ENCODE measurements around the gene CRNKL1. TPM values are rescaled to one million over a fixed set of nuclear protein-coding genes. Genes with fewer than 3 reads are reported as not detected.

Gene CRNKL1
- total RNA-seq, 1 donor = 33.7 TPM

GRCh38 chr20:20063941-20064702 lies 11.9 kb upstream of the CRNKL1 start:
- H3K4me1 ChIP-seq (ENCODE audit: insufficient read depth, low read length) = no peaks in the 10 kb centered on the region
- H3K79me2 ChIP-seq (ENCODE audit: insufficient read depth, low read length) = no peaks in the 10 kb centered on the region
- no peak for DNase-seq (ENCODE audit: insufficient read length, low spot score, missing footprints)
- no peaks in the 10 kb centered on the region for H4K20me1 ChIP-seq (ENCODE audit: insufficient read depth, low read length)
- H3K4me3 ChIP-seq (ENCODE audit: insufficient read depth, low read length) = no peak overlapping the region
- H2AFZ ChIP-seq (ENCODE audit: low read length) = no peak overlapping the region
- TF ChIP-seq, protein P1, sequence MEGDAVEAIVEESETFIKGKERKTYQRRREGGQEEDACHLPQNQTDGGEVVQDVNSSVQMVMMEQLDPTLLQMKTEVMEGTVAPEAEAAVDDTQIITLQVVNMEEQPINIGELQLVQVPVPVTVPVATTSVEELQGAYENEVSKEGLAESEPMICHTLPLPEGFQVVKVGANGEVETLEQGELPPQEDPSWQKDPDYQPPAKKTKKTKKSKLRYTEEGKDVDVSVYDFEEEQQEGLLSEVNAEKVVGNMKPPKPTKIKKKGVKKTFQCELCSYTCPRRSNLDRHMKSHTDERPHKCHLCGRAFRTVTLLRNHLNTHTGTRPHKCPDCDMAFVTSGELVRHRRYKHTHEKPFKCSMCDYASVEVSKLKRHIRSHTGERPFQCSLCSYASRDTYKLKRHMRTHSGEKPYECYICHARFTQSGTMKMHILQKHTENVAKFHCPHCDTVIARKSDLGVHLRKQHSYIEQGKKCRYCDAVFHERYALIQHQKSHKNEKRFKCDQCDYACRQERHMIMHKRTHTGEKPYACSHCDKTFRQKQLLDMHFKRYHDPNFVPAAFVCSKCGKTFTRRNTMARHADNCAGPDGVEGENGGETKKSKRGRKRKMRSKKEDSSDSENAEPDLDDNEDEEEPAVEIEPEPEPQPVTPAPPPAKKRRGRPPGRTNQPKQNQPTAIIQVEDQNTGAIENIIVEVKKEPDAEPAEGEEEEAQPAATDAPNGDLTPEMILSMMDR (IDR thresholded peaks at IDR 0.05; ENCODE audit: extremely low read depth, low read depth, low read length) = no peak
- H3K9me3 ChIP-seq (ENCODE audit: low read depth, low read length) = no peaks in the 10 kb centered on the region
- H3K27ac ChIP-seq (ENCODE audit: low read depth, low read length) = no peak overlapping the region
- no peak overlapping the region for H3K4me2 ChIP-seq (ENCODE audit: insufficient read depth, low read length)
- H3K36me3 ChIP-seq (ENCODE audit: insufficient read depth, low read length) = no peaks in the 10 kb centered on the region
- H3K27me3 ChIP-seq (ENCODE audit: insufficient read depth, low read length) = peaks cover 10% of the 10 kb centered on the region

DNA sequence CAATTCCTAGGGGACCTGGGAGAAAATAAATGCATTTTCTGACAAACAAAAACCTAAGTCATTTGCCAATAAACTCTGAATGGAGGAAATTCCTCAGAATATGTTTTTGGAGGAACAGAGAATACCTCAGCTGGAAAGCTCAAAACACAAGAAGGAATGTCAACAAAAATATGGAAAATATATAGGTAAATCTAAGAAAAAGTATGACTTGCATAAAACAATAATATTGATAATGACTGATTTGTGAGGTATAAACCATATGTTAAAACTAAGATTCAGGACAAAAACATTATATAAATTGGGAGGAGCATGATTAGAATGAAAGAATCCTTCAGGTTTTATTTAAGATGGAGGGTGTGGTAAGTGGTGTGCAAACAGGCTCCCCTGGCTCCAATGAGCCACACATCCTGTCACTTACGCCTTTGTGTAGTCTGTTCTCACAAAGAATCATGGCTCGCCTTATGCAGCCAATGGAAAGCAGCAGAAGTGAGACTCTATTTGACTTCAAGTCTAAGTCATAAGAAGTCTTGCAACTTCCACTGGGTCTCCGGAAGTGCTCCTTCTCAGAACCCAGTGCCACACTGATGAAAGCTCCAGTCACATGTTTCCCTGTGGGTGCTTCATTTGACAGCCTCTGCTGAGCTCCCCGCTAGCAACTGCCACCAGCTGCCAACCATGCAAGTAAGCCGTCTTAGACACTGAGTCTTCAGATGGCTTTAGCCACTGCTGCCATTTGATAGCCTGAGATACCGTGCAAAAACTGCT lies 8.2 kb upstream of the CRNKL1 start:
- H3K27me3 ChIP-seq (ENCODE audit: insufficient read depth, low read length) = peaks cover 13% of the 10 kb centered on the region
- no peak overlapping the region for H3K4me2 ChIP-seq (ENCODE audit: insufficient read depth, low read length)
- TF ChIP-seq, protein P1 (IDR thresholded peaks at IDR 0.05; ENCODE audit: extremely low read depth, low read depth, low read length) = no peak
- H3K4me3 ChIP-seq (ENCODE audit: insufficient read depth, low read length) = no peak overlapping the region
- H3K79me2 ChIP-seq (ENCODE audit: insufficient read depth, low read length) = no peaks in the 10 kb centered on the region
- no peaks in the 10 kb centered on the region for H4K20me1 ChIP-seq (ENCODE audit: insufficient read depth, low read length)
- H2AFZ ChIP-seq (ENCODE audit: low read length) = no peak overlapping the region
- DNase-seq (ENCODE audit: insufficient read length, low spot score, missing footprints) = no peak
- H3K27ac ChIP-seq (ENCODE audit: low read depth, low read length) = no peak overlapping the region
- no peaks in the 10 kb centered on the region for H3K36me3 ChIP-seq (ENCODE audit: insufficient read depth, low read length)
- no peaks in the 10 kb centered on the region for H3K4me1 ChIP-seq (ENCODE audit: insufficient read depth, low read length)
- H3K9me3 ChIP-seq (ENCODE audit: low read depth, low read length) = no peaks in the 10 kb centered on the region

- Histone ChIP-seq H4K20me1 (ENCODE audit: insufficient read depth, low read length) (peaks cover 6% of the 10 kb centered on the region), H3K9me3 (ENCODE audit: low read depth, low read length) (no peaks in the 10 kb centered on the region), H3K27me3 (ENCODE audit: insufficient read depth, low read length) (peaks cover 3% of the 10 kb centered on the region), H3K4me1 (ENCODE audit: insufficient read depth, low read length) (peaks cover 7% of the 10 kb centered on the region), H3K79me2 (ENCODE audit: insufficient read depth, low read length) (peaks cover 23% of the 10 kb centered on the region), H2AFZ (ENCODE audit: low read length) (peak overlapping the region; percentile 99), H3K4me2 (ENCODE audit: insufficient read depth, low read length) (peak overlapping the region; percentile 92), H3K4me3 (ENCODE audit: insufficient read depth, low read length) (peak overlapping the region; percentile 100), H3K27ac (ENCODE audit: low read depth, low read length) (peak overlapping the region; percentile 86), H3K36me3 (ENCODE audit: insufficient read depth, low read length) (peaks cover 35% of the 10 kb centered on the region)
- DNase-seq (ENCODE audit: insufficient read length, low spot score, missing footprints) = peak; percentile 35
- TF ChIP-seq, protein P1 (IDR thresholded peaks at IDR 0.05; ENCODE audit: extremely low read depth, low read depth, low read length) = no peak
These were observed 546 bp downstream of the CRNKL1 start for GRCh38 chr20:20051767-20052073.

DNA sequence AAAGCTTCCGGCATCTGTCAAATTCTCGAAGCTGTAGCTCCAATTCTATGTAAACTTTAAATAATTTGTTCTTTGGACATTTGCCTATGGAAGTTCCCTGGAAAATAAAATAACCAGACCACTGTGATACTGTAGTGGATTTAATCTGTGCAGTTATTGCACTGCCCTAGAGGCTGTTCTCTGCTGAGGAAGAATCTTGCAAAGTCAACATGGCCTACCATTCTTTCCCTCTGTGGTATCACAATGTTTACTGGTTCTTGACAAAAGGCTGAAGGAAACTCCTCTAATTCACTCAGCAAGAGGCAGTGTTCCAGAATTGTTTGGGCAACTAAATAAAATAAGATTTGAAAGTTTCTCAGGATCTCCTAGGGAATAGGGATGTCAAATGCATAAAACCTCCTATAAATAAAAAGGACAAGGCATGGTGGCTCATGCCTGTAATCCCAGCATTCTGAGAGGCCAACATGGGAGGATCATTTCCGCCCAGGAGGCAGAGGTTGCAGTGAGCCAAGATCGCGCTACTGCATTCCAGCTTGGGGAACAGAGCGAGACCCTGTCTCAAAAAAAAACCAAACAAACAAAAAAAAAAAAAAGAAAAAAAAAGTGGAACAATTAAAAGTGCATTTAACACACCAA lies 12.4 kb downstream of the CRNKL1 start:
- Histone ChIP-seq H3K9me3 (ENCODE audit: low read depth, low read length) (no peaks in the 10 kb centered on the region), H3K4me1 (ENCODE audit: insufficient read depth, low read length) (no peaks in the 10 kb centered on the region), H3K79me2 (ENCODE audit: insufficient read depth, low read length) (no peaks in the 10 kb centered on the region), H3K27me3 (ENCODE audit: insufficient read depth, low read length) (no peaks in the 10 kb centered on the region), H3K27ac (ENCODE audit: low read depth, low read length) (no peak overlapping the region), H3K36me3 (ENCODE audit: insufficient read depth, low read length) (peaks cover 93% of the 10 kb centered on the region), H3K4me2 (ENCODE audit: insufficient read depth, low read length) (no peak overlapping the region), H4K20me1 (ENCODE audit: insufficient read depth, low read length) (no peaks in the 10 kb centered on the region), H2AFZ (ENCODE audit: low read length) (no peak overlapping the region), H3K4me3 (ENCODE audit: insufficient read depth, low read length) (no peak overlapping the region)
- DNase-seq (ENCODE audit: insufficient read length, low spot score, missing footprints) = no peak
- TF ChIP-seq, protein P1 (IDR thresholded peaks at IDR 0.05; ENCODE audit: extremely low read depth, low read depth, low read length) = no peak

Measured in osteoblast (primary cell).